ENCODE measurements around the gene CPSF4L. TPM values are rescaled to one million over a fixed set of nuclear protein-coding genes. Genes with fewer than 3 reads are reported as not detected.

CPSF4L gene
- total RNA-seq, 1 experiment from 2014 or later: not detected

DNA sequence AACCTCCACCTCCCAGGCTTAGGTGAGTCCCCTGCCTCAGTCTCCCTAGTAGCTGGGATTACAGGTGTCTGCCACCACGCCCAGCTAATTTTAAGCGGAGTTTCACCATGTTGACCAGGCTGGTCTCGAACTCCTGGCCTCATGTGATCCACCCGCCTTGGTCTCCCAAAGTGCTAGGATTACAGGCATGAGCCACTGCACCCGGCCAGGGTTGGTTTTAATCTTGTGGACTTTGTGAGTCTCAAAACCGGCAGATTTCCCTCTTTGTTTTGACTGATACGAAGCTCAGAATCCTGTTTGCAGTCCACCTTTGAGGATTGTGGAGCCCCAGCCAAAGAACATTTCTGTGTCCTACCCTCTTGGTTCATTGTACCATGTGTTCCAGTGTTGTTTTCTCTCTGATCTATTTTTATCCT is 16.4 kb upstream of the CPSF4L start:
- CTCF ChIA-PET: no interaction called here
- in situ Hi-C loops (cut with HindIII; ENCODE audit: low pct_unique_long_range_greater_than_20kb, low sequenced_read_pairs): no loop called here
- no peaks in the 10 kb centered on the region for H3K36me3 ChIP-seq (ENCODE audit: control insufficient read depth, insufficient read depth, low read length)

DNA sequence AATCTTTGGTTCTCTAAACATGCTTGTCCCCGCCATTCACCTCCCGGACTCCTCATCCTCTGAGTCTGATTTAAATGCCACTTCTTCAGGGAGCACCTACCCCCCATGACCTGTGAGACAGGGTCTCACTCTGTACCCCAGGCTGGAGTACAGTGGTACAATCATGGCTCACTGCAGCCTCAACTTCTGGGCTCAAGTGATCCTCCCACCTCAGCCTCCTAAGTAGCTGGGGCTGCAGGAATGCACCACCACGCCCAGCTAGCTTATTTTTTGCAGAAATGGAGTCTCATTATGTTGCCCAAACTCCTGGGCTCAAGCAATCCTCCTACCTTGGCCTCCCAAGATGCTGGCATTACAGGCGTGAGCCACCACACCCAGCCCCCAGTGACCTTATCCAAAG is 12.8 kb upstream of the CPSF4L start:
- in situ Hi-C loops (cut with HindIII; ENCODE audit: low pct_unique_long_range_greater_than_20kb, low sequenced_read_pairs) (no loop called here), intact Hi-C loops (cut with micrococcal nuclease; ENCODE audit: unreplicated experiment) (no loop called here)
- H3K27ac ChIP-seq (ENCODE audit: low read length): no peak overlapping the region
- peaks cover 10% of the 10 kb centered on the region; the same call in 1 of the 2 replicates for H3K4me1 ChIP-seq (ENCODE audit: control insufficient read depth, insufficient read depth, low read length)
- no peaks in the 10 kb centered on the region for H3K9me3 ChIP-seq (ENCODE audit: control insufficient read depth, insufficient read depth, low read depth, low read length)
- ChIA-PET POLR2A (no interaction called here), CTCF (no interaction called here)
- no peak for ATAC-seq
- DNase-seq (ENCODE audit: low read depth, low spot score): no peak
- TF ChIP-seq POLR2AphosphoS5 (IDR thresholded peaks at IDR 0.05; ENCODE audit: low read depth, low read length): no peak
- TF ChIP-seq, protein P1, sequence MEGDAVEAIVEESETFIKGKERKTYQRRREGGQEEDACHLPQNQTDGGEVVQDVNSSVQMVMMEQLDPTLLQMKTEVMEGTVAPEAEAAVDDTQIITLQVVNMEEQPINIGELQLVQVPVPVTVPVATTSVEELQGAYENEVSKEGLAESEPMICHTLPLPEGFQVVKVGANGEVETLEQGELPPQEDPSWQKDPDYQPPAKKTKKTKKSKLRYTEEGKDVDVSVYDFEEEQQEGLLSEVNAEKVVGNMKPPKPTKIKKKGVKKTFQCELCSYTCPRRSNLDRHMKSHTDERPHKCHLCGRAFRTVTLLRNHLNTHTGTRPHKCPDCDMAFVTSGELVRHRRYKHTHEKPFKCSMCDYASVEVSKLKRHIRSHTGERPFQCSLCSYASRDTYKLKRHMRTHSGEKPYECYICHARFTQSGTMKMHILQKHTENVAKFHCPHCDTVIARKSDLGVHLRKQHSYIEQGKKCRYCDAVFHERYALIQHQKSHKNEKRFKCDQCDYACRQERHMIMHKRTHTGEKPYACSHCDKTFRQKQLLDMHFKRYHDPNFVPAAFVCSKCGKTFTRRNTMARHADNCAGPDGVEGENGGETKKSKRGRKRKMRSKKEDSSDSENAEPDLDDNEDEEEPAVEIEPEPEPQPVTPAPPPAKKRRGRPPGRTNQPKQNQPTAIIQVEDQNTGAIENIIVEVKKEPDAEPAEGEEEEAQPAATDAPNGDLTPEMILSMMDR (IDR thresholded peaks at IDR 0.05): no peak
- TF ChIP-seq REST (IDR thresholded peaks at IDR 0.05; ENCODE audit: insufficient read depth in 1 of 2, low read depth in 2 of 2, low read length in 1 of 2): no peak
- TF ChIP-seq TCF7L2 (IDR thresholded peaks at IDR 0.05; ENCODE audit: low read depth, low read length): no peak
- TF ChIP-seq SIN3A (IDR thresholded peaks at IDR 0.05; ENCODE audit: borderline replicate concordance, insufficient read depth, low read depth, low read length): no peak
- H3K36me3 ChIP-seq (ENCODE audit: control insufficient read depth, insufficient read depth, low read length): no peaks in the 10 kb centered on the region
- no peak overlapping the region for H3K4me3 ChIP-seq (ENCODE audit: low read depth in 2 of 2, low read length in 2 of 2)
- BruUV-seq (replicated peaks): no TSS peak
- no peaks in the 10 kb centered on the region for H3K27me3 ChIP-seq (ENCODE audit: control insufficient read depth, insufficient read depth, low read length)

More for the DNA sequence above, 16.4 kb upstream of the CPSF4L start:
- H3K4me1 ChIP-seq (ENCODE audit: control insufficient read depth, insufficient read depth, low read length): peaks cover 7% of the 10 kb centered on the region; the same call in 1 of the 2 replicates
- H3K27ac ChIP-seq (ENCODE audit: low read length): 0 out of 2 replicates have a peak overlapping the region, but pooled peaks have one; percentile 17
- no TSS peak for BruUV-seq (replicated peaks)
- POLR2A ChIA-PET: no interaction called here
- intact Hi-C loops (cut with micrococcal nuclease; ENCODE audit: unreplicated experiment): no loop called here
- DNase-seq (ENCODE audit: low read depth, low spot score): no peak
- no peaks in the 10 kb centered on the region for H3K9me3 ChIP-seq (ENCODE audit: control insufficient read depth, insufficient read depth, low read depth, low read length)
- no peak for TF ChIP-seq POLR2AphosphoS5 (IDR thresholded peaks at IDR 0.05; ENCODE audit: low read depth, low read length)
- TF ChIP-seq, protein P1 (IDR thresholded peaks at IDR 0.05): no peak
- no peak for TF ChIP-seq TCF7L2 (IDR thresholded peaks at IDR 0.05; ENCODE audit: low read depth, low read length)
- TF ChIP-seq REST (IDR thresholded peaks at IDR 0.05; ENCODE audit: insufficient read depth in 1 of 2, low read depth in 2 of 2, low read length in 1 of 2): no peak
- TF ChIP-seq SIN3A (IDR thresholded peaks at IDR 0.05; ENCODE audit: borderline replicate concordance, insufficient read depth, low read depth, low read length): no peak
- no peak overlapping the region for H3K4me3 ChIP-seq (ENCODE audit: low read depth in 2 of 2, low read length in 2 of 2)
- ATAC-seq: no peak
- no peaks in the 10 kb centered on the region for H3K27me3 ChIP-seq (ENCODE audit: control insufficient read depth, insufficient read depth, low read length)

Data from Panc1 (cell line).